ENCODE measurements around the gene PGAP3. TPM values are rescaled to one million over a fixed set of nuclear protein-coding genes. Genes with fewer than 3 reads are reported as not detected.

PGAP3 gene
- total RNA-seq, 1 donor from 2014 or later: 11.2 TPM

DNA sequence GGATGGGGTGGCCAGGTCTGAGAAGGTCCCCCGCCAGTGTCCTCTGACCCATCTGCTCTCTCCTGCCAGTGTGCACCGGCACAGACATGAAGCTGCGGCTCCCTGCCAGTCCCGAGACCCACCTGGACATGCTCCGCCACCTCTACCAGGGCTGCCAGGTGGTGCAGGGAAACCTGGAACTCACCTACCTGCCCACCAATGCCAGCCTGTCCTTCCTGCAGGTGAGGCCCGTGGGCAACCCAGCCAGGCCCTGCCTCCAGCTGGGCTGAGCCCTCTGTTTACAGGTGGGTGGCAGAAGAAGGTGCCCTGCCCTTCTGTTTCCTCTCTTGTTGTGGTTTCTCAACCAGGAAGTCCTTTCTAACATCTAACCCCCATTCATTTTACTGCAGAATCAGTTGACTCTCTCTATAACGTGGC lies 19.1 kb upstream of the PGAP3 start:
- Mint-ChIP-seq H3K36me3 (ENCODE audit: low read depth, unreplicated experiment) (peaks cover 9% of the 10 kb centered on the region), H3K9me3 (ENCODE audit: unreplicated experiment) (no peaks in the 10 kb centered on the region), H3K4me3 (ENCODE audit: unreplicated experiment) (no peak overlapping the region), H3K4me1 (ENCODE audit: unreplicated experiment) (peaks cover 3% of the 10 kb centered on the region), H3K27me3 (ENCODE audit: unreplicated experiment) (peaks cover 3% of the 10 kb centered on the region), H3K27ac (ENCODE audit: unreplicated experiment) (no peak overlapping the region)
- TF ChIP-seq CTCF (IDR thresholded peaks at IDR 0.05; ENCODE audit: unreplicated experiment): no peak
- no peak for DNase-seq (ENCODE audit: low spot score)

GRCh38 chr17:39706383-39706782 lies 18.5 kb upstream of the PGAP3 start:
- H3K27me3 Mint-ChIP-seq (ENCODE audit: unreplicated experiment): peaks cover 5% of the 10 kb centered on the region
- H3K9me3 Mint-ChIP-seq (ENCODE audit: unreplicated experiment): no peaks in the 10 kb centered on the region
- no peak overlapping the region for H3K4me3 Mint-ChIP-seq (ENCODE audit: unreplicated experiment)
- H3K27ac Mint-ChIP-seq (ENCODE audit: unreplicated experiment): no peak overlapping the region
- peaks cover 5% of the 10 kb centered on the region for H3K4me1 Mint-ChIP-seq (ENCODE audit: unreplicated experiment)
- no peak for DNase-seq (ENCODE audit: low spot score)
- H3K36me3 Mint-ChIP-seq (ENCODE audit: low read depth, unreplicated experiment): peaks cover 4% of the 10 kb centered on the region
- no peak for TF ChIP-seq CTCF (IDR thresholded peaks at IDR 0.05; ENCODE audit: unreplicated experiment)

DNA sequence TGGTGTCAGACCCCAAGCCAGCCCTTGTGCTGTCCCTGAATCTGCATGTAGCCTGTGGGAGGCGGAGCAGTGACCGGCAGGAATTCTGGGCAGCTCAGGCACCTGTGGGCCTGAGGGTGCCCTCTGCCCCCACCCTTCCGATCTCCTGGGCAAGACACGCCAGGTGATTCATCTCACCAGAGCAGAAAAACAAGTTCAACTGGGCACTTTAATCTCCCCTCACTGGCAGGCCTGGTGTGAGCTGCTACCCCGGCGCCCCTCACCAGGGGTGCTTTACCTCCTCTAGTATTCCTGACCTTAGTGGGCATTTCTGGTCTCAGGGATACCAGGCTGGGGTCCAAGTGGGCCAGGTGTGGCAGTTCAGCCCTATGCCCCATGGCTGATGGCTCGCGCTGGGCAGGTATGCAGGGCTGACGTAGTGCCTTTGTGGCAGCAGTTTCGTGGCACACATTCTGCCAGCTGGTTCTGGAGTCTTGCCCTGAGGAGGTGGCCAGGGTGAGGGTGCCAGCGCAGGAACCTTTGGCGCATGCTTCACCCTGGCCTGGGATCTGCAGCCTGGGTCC lies 18.0 kb upstream of the PGAP3 start:
- Mint-ChIP-seq H3K27ac (ENCODE audit: unreplicated experiment) (no peak overlapping the region), H3K4me3 (ENCODE audit: unreplicated experiment) (no peak overlapping the region), H3K9me3 (ENCODE audit: unreplicated experiment) (no peaks in the 10 kb centered on the region), H3K27me3 (ENCODE audit: unreplicated experiment) (peaks cover 6% of the 10 kb centered on the region), H3K4me1 (ENCODE audit: unreplicated experiment) (peaks cover 10% of the 10 kb centered on the region), H3K36me3 (ENCODE audit: low read depth, unreplicated experiment) (peaks cover 4% of the 10 kb centered on the region)
- TF ChIP-seq CTCF (IDR thresholded peaks at IDR 0.05; ENCODE audit: unreplicated experiment): no peak
- DNase-seq (ENCODE audit: low spot score): no peak

DNA sequence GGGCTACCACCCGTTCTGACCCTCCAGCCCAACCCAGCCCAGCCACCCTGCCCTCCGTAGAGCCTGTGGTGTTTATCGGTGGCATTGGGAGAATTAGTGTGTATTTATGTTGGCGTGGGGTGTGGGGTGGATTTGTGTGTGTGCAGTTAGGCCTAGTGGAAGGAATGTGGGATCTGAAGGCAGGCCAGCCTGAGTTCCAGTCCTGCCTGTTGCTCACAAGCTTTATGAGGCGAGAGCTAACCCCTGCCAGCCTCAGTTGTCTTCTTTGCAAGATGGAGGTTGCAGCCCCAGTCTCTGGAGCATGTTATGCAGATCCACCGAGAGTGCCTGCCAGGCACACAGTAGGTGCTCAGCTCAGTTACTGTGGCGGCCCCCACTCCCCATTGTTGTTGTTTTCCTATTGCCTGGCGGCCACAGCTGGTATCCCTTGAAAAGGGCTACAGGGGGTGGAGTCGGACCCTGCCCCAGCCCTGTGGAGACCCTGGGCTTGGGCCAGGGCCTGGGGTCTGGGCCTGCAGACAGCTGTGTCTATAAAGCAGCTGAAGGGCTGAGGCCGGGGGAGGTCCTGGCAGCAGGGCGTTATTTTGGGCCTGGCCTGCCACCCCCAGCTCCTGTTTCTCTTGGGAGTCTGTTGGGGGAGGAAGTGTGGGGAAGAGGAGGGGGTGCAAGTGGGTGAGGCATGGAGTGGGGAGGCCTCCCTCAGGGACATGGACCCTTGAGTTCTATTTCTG lies 17.1 kb upstream of the PGAP3 start:
- H3K9me3 Mint-ChIP-seq (ENCODE audit: unreplicated experiment): no peaks in the 10 kb centered on the region
- H3K27me3 Mint-ChIP-seq (ENCODE audit: unreplicated experiment): peaks cover 6% of the 10 kb centered on the region
- no peak for TF ChIP-seq CTCF (IDR thresholded peaks at IDR 0.05; ENCODE audit: unreplicated experiment)
- peaks cover 13% of the 10 kb centered on the region for H3K4me1 Mint-ChIP-seq (ENCODE audit: unreplicated experiment)
- H3K36me3 Mint-ChIP-seq (ENCODE audit: low read depth, unreplicated experiment): peaks cover 4% of the 10 kb centered on the region
- no peak overlapping the region for H3K27ac Mint-ChIP-seq (ENCODE audit: unreplicated experiment)
- no peak for DNase-seq (ENCODE audit: low spot score)
- no peak overlapping the region for H3K4me3 Mint-ChIP-seq (ENCODE audit: unreplicated experiment)

- Mint-ChIP-seq H3K4me3 (ENCODE audit: unreplicated experiment) (no peak overlapping the region), H3K27me3 (ENCODE audit: unreplicated experiment) (peaks cover 8% of the 10 kb centered on the region), H3K9me3 (ENCODE audit: unreplicated experiment) (no peaks in the 10 kb centered on the region), H3K4me1 (ENCODE audit: unreplicated experiment) (peaks cover 19% of the 10 kb centered on the region), H3K36me3 (ENCODE audit: low read depth, unreplicated experiment) (no peaks in the 10 kb centered on the region), H3K27ac (ENCODE audit: unreplicated experiment) (no peak overlapping the region)
- TF ChIP-seq CTCF (IDR thresholded peaks at IDR 0.05; ENCODE audit: unreplicated experiment): no peak
- no peak for DNase-seq (ENCODE audit: low spot score)
Measured at GRCh38 chr17:39703913-39704312, 16.1 kb upstream of the PGAP3 start.
